NCI-H128 (cell line): ENCODE data around the gene MTA3.
"Not testable (repeated sequence)": the region's sequence is repeated elsewhere in the genome, so short reads cannot be mapped to it uniquely, and the experiment has no call there.

Source experiments
- DNase-seq: peaks from one replicate; lab custom pipeline; 2025; ENCODE audit not compliant: unreplicated experiment; lab: John Stamatoyannopoulos, UW

Gene MTA3

DNA sequence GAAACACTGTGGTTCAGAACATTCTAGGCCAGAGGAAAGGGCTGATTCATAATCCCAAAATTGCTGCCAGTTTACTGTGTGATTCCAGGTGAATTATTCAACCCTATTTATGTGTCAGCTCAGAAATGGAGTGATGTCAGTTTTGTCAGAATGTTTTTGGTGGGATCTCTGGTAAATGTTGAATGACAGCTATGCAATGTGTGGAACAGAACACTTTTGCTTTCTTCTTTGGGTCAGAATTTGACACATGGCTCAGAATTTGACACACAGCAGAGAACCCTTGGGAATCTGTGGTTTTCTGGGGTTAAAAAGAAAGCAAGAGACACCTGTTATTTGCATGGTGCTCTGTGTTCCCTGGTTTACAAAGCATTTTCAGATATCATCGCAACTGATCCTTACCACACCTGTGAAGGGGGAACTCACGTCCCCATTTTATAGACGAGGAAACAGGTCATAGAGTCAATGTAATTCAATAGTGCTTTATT lies 1.6 kb upstream of the MTA3 start:
- no peak for DNase-seq

DNA sequence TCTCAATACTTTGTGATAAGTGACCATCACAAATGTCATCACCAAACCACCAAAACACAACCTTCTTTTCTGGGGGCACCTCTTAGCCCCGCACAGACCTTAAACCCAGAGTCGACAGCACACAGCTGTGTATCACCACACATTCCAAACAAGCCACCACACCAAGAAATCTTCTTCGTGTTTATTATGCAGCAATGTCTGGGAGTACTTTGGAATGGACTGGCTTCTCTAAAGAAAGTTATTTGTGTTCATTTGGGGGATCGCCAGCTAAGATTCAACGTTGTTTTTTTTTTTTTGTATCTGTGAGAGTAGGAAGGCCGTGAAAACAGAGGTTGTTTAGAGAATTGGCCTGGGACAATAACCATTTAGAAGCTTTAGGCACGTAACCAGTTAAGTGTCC lies 1.1 kb upstream of the MTA3 start:
- no peak for DNase-seq

DNA sequence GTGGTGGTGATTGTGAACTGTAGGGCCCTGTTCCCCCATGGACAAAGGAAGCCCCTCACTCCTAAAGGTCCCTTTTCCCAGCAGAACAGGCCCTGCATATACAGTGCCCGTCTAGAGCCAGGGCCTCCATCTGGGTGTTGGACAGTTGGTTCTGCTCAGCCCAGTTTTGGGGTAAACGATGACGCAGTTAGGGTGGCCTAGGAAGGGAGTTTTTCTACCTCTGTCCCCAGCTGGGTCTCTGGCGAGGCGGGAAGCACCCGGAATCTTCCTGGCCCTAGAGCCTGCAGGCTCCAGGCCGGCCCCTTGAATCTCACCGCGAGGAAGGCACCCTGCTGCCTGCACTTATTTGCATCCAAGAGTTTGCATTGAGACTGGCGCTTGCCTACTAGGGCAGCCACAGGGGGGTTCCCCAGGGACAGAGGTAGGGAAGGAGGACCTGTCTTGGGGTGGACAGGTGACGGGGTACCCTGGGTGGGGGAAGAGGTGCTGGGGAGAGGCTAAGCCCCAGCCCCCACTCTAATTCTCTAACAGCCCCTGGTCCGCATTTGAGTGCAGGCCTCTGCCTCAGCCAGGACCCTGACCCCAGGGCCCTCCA lies 529 bp upstream of the MTA3 start:
- no peak for DNase-seq

DNA sequence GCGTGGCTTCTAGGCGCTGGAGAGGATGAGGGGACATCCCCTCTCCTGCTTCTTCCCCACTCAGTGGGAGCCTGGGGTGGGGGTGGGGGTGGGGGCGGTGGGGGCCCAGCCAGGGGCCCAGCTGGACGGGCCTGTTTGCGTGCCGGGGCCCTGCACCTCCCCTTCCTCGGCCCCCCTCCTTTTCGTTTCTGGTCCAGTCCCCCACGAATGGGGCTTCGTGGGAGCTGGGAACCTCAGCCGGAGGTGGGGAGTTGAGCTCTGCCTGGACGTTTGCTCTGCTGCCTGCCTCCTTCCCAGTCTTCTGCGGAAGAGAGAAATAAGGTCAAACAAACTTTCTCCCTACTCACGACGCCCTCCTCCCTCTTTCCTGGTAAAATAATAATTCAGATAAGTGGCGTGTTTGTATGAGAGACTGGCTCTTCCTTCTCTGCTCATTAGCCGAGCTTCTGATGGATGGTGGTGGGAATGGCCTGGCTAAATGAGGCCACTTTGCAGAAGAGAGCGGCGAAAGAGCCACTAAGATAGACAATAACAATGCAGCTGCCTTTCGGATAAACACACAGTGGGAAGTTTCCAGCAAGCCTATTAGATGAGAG lies 782 bp downstream of the MTA3 start:
- DNase-seq = no peak

DNA sequence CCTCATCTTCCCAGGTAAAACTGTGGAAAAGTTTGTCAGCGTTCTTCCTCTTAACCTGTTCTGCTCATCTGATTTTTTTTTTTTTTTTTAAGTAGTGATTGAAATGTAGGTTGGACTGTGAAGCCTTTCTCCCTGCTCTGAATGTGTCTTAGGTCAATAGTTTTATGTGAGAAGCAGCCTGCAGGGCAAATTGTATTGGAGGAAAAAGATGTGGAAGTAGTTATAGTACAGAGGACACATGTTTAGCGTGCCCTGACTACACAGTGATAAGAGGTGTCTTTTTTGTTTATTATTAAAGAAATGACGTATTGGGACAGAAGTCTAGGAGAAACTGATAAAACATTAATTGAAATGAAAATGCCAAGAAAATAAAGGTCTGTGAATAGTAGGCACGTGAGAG lies 1.5 kb downstream of the MTA3 start:
- no peak for DNase-seq

DNA sequence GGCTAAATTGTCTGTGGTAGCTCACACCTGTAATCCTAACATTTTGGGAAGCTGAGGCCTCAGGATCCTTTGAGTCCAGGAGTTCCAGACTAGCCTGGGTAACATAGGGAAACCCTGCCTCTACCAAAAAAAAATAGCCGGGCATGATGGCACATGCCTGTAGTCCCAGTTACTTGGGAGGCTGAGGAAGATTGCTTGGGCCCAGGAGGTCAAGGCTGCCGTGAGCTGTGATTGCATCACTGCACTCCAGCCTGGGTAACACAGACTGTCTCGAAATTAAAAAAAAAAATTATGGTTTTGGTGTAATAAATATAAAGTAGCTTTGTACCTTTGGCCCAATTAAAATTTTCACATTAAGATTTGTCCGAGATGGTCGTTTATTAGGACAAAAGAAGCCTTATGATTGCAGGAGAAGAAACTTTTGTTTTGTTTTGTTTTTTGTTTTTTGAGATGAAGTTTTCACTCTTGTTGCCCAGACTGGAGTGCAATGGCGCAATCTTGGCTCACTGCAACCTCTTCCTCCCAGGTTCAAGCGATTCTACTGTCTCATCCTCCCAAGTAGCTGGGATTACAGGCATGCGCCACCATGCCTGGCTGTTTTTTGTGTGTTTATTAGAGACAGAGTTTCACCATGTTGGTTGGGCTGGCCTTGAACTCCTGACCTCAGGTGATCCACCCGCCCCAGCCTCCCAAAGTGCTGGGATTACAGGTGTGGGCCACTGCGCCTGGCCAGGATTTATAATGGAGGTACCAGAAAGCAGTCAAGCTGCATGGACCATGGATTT lies 4.1 kb downstream of the MTA3 start:
- no peak for DNase-seq

DNA sequence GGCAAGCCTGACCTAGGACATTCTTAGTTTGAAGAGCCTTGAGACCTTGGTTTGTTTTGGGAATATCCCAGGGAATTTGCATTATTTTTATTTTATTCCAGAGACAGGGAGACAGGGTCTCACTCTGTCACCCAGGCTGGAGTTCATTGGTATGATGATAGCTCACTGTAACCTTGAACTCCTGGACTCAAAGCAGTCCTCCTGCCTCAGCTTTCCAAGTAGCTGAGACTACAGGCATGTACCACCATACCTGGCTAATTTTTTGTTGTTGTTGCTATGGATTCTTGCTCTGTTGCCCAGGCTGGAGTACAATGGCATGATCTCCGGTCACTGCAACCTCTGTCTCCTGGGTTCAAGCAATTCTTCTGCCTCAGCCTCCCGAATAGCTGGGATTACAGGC lies 4.8 kb downstream of the MTA3 start:
- no peak for DNase-seq

DNA sequence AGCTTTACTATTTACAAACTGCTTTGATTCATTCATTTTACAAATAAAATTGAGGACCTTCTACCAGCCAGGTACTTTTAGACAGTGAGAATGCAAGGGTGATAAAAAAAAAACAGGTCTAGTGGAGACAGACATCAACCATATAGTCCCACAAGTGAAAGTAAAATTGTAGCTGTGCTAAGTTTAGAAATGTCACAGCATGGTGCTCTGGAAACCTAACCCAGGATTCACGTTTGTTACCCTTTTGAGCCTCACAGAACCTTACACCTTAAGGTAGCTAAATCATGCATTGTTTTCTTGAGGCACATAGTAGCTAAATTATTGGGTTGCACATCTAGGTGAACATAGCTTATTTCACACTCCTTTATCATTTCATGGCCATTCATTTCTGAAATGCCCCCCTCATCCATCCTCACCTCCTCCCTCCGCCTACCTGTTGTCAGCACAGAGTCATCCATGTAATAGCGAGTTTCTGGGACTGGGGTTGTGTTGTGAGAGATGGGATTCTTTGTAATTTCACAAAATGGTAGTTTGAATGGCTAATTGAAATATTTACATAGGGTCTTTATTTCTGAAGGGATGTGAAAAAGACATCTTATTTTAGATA lies 7.1 kb downstream of the MTA3 start:
- DNase-seq = no peak

DNA sequence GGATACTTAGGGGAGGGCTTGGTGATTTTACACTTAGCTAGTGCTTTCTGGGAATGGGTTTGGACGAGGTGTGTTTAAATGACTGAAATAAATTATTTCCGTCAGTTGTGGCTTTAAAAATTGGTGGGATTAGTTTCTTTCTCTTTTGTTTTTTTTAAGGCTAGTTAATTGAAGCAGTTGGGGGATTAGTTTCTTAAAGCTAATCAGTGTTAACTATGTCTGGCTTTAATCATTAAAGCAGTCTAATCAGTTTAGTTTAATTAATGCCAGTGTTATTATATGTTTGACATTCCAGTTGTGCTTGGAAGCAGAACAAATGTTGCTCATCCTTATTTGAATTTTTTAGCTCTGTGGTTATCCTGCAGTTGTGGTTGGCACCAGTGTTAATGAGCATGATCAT lies 10.2 kb downstream of the MTA3 start:
- DNase-seq = no peak

DNA sequence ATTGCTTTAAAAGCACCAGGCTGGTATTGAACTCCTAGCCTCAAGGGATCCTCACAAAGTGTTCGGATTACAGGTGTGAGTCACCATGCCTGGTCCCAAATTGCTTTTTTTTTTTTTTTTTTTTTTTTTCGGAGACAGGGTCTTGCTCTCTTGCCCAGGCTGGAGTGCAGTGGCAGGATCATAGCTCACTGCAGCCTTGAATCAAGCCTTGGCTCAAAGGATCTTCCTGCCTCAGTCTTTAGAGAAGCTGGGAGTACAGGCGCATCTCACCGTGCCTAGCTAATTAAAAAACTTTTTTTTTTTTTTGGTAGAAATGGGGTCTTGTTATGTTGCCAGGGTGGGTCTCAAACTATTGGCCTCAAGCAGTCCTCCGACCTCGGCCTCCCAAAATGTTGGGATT lies 12.8 kb downstream of the MTA3 start:
- DNase-seq = no peak

DNA sequence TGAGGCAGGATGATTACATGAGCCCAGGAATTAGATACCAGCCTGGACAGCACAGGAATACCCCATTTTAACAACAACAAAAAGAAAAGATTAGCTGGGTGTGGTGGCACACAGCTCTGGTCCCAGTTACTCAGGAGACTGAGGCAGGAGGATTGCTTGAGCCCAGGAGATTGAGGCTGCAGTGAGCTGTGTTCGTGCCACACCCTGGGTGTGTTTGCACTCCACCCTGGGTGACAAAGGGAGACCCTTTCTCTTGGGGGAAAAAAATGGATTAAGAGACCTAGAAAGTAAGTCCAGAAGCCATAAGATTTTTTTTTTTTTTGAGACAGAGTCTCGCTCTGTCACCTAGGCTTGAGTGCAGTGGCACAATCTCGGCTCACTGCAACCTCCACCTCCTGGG lies 16.2 kb downstream of the MTA3 start:
- DNase-seq = not testable (repeated sequence)

DNA sequence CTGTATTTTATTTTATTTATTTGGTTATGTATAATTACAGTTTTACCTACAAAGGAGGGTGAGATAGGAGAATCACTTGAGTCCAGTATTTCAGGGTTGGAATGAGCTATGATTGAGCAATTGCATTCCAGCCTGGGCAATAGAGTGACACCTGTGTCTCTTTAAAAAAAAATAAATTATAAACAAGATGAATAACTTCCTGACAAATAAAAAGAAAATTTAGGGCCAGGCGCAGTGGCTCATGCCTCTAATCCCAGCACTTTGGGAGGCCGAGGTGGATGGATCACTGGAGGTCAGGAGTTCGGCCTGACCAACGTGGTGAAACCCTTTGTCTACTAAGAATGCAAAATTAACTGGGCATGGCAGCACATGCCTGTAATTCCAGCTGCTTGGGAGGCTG lies 17.3 kb downstream of the MTA3 start:
- DNase-seq = no peak

DNA sequence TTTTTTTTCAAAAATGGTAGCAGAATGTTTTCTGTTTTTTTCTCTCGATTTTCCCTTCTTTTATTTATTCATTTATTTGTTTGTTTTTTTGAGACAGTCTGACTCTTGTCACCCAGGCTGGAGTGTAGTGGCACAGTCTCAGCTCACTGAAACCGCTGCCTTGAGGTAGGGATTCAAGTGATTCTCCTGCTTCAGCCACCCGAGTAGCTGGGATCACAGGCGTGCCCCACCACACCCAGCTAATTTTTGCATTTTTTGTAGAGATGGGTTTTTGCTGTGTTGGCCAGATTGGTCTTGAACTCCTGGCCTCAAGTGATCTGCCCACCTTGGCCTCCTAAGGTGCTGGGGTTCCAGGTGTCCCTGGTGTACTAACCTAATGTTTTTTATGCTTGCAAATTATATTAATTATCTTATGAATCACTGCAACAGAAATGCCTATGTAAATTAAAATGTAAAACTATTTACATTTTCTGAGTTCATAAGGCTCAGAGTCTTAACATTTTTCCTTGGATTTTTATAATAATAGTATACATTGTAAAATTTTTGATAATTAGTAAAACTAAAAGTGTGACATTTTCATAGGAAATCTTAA lies 19.2 kb downstream of the MTA3 start:
- DNase-seq = no peak

DNA sequence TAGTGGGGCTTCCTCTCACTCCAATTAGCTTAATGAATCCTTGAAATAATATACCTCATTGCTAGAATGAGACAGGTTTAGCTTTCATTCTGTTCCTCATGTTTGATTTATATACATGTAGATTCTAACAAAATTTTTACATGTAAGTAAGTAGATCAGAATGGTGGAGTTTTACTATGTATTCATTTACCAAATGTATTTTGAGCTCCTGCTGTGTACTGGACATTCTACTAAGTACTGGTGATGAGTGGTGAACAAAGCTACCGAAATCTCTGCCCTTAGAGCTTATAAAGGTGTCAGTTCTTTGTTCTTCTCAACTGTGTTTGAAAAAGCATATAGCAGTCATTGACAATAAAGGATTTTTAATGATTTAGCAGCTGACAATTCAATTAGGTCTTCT lies 19.7 kb downstream of the MTA3 start:
- no peak for DNase-seq

DNA sequence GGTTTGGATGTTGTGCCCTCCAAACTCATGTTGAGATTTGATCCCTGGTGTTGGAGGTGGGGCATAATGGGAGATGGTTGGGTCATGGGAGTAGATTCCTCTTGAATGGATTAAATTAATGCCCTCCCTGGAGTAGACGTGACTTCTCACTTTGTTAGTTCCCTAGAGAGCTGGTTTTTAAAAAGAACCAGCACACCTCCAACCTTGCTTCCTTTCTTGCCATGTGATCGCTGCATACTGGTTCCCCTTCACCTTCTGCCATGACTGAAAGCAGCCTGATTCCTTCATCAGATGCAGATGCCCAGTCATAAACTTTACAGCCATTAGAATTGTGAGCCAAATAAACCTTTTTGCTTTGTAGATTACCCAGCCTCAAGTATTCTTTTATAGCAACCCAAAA lies 21.7 kb downstream of the MTA3 start:
- no peak for DNase-seq

DNA sequence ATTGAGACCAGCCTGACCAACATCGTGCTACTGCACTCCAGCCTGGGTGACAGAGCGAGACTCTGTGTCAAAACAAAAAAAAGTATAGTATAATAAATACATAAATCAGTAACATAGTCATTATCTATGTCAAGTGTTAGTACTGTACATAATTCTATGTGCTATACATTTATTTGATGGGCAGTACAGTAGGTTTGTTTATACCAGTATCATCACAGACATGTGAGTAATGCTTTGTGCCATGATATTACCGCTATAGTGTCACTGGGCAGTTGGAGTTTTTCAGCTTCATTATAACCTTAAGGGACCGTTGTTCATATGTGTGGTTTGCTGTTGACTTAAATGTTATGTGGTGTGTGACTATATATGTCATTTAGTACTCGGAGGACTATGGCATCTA lies 24.9 kb downstream of the MTA3 start:
- DNase-seq = no peak

DNA sequence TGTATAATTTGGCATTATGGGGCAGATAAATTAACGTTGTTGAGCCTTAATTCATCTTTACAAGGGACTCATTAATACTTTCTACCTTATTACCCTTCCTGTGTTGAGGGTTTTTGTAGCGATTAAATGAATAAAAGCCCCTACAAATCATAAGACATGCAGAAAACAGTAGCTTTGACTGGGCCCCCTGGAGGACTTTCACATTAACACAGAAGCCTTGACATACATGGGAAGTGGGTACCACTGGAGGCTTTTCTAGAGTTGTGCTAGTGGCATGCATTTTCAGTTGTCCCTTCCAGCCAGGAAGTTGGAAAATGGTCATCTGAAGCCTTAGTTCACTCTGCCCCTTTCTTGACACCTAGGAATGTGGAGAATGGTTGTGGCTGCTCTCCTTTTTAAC lies 30.2 kb downstream of the MTA3 start:
- DNase-seq = no peak

DNA sequence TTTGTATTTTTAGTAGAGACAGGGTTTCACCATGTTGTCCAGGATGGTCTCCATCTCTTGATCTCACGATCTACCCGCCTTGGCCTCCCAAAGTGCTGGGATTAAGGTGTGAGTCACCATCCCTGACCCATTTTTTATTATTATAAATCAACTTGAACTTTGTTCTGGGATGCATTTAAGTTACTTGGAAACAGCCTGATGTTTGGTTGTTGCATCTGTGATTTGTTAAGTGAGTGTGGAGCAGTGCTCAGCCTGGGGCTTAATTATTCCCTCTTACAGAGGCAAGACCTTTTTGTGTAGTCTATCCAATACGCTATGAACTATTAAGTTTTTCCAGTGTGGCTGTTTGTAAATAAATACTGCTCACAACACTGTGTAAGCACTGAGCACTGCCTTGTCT lies 32.6 kb downstream of the MTA3 start:
- DNase-seq = no peak

DNA sequence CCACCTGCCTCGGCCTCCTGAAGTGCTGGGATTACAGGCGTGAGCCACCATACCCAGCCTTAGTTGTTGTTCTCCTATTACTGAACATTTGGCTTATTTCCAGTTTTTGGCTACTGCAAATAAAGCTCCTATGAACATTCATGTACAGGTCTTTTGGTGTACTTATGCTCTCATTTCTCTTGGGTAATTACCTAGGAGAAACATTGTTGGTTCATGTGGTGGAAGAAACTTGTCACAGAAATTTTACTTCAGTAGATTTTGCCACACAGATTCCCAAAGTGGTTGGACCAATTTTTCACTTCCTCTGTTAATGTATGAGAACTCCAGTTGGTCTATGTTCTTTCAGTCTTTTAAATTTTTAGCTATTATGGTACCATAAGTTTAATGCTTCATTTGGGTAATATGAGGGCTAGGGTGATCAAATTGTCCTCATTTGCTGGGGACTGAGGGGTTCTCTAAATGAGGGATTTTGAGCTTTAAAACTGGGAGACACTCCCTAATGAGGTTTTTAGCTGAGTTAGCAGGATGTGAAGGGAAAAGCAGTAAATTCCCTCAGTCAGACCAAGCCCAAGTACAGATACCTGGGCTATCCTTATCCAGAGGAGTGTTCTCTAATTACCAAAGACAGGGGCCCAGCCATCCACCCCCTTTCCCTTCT lies 33.9 kb downstream of the MTA3 start:
- no peak for DNase-seq

DNA sequence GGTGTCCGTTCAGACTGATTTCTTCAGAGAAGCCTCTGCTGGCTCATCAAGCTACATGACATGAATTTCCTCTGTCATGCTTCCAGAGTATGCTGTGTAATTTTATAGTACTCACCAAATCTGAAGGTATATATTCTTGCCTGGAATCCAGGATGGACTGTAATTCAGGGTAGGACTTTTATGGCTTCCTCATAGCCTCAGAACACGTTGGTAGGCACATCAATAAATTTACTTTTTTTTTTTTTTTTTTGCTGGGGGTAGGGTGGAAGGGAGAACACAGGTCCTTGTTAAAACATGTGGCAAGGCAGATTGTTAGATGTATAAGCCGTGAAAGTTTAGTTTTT lies 34.4 kb downstream of the MTA3 start:
- no peak for DNase-seq

DNA sequence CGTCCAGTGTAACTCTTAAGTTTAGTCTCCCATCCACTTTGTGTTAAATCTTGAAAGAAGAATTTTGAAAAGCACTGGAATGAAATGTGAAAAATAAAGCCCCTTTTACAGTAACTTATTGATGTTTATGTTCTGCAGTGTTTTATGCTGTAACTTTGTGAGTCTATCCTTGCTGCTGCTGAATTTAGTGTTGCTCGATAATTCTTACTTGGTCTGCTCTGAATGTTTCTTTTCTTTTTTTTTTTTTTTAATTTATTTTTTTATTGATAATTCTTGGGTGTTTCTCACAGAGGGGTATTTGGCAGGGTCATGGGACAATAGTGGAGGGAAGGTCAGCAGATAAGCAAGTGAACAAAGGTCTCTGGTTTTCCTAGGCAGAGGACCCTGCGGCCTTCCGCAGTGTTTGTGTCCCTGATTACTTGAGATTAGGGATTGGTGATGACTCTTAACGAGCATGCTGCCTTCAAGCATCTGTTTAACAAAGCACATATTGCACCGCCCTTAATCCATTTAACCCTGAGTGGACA lies 36.0 kb downstream of the MTA3 start:
- not testable (repeated sequence) for DNase-seq
